OCI-LY3 (cell line): ENCODE measurements around the gene TLL2.

Experiments used
- H2AFZ ChIP-seq: fragments of 200-600, 300-600 bp; shearing (Covaris generic); 2 replicates; pipeline ENCODE4 v1.6.0; 2014; ENCODE audit warnings: antibody characterized with exemption, low read depth, low read length
- H3K27ac ChIP-seq: fragments of 200-600, 300-600 bp; sonication (generic); 2 replicates; pipeline ENCODE4 v1.5.1; 2014; ENCODE audit warnings: mild to moderate bottlenecking, low read length, moderate library complexity, mixed read lengths
- H3K27me3 ChIP-seq: fragments of 200-600, 300-600 bp; sonication (generic); 2 replicates; pipeline ENCODE4 v1.6.1; 2014; ENCODE audit warnings: low read depth, low read length, mixed read lengths
- H3K36me3 ChIP-seq: fragments of 200-600, 300-600 bp; sonication (generic); replicated peaks from 2 replicates; pipeline ENCODE3; 2014; ENCODE audit warnings: low read depth, low read length, mixed read lengths
- H3K4me1 ChIP-seq: fragments of 300-600, 200-600 bp; sonication (generic); 2 replicates; pipeline ENCODE4 v1.6.1; 2014; ENCODE audit warnings: low read length, mixed read lengths
- H3K4me2 ChIP-seq: fragments of 200-600, 300-600 bp; sonication (generic); 2 replicates; pipeline ENCODE4 v1.6.1; 2014; ENCODE audit warnings: low read length, mixed read lengths
- H3K4me3 ChIP-seq: fragments of 300-600, 200-600 bp; sonication (generic); 2 replicates; pipeline ENCODE4 v1.5.1; 2014; ENCODE audit warnings: antibody characterized with exemption, mild to moderate bottlenecking, low read length, moderate library complexity
- H3K79me2 ChIP-seq: fragments of 300-600, 200-600 bp; shearing (Covaris generic); 2 replicates; pipeline ENCODE4 v1.6.1; 2014; ENCODE audit warnings: mild to moderate bottlenecking, low read length, mixed read lengths
- H3K9ac ChIP-seq: fragments of 300-600, 200-600 bp; shearing (Covaris generic); 2 replicates; pipeline ENCODE4 v1.6.0; 2014; ENCODE audit warnings: mild to moderate bottlenecking, low read length, moderate library complexity
- H3K9me3 ChIP-seq: fragments of 200-600, 300-600 bp; shearing (Covaris generic); 2 replicates; pipeline ENCODE4 v1.6.1; 2014; ENCODE audit warnings: low read length, mixed read lengths; ENCODE audit not compliant: insufficient read depth
- H4K20me1 ChIP-seq: fragments of 200-600, 300-600 bp; sonication (generic); 2 replicates; pipeline ENCODE4 v1.6.1; 2016; ENCODE audit warnings: low read length, mixed read lengths; ENCODE audit not compliant: insufficient read depth
- CTCF ChIP-seq: fragments of 200-600, 300-600 bp; sonication (generic); IDR thresholded peaks from 2 replicates; pipeline ENCODE4 v1.5.1; 2014; ENCODE audit warnings: antibody characterized with exemption, low read length, low read depth
- EZH2phosphoT487 ChIP-seq: fragments of 200-600 bp; shearing (Covaris generic); IDR thresholded peaks from 2 replicates; pipeline ENCODE4 v1.6.1; 2018; ENCODE audit warnings: antibody characterized with exemption, mixed run types, low read depth

Gene TLL2

DNA sequence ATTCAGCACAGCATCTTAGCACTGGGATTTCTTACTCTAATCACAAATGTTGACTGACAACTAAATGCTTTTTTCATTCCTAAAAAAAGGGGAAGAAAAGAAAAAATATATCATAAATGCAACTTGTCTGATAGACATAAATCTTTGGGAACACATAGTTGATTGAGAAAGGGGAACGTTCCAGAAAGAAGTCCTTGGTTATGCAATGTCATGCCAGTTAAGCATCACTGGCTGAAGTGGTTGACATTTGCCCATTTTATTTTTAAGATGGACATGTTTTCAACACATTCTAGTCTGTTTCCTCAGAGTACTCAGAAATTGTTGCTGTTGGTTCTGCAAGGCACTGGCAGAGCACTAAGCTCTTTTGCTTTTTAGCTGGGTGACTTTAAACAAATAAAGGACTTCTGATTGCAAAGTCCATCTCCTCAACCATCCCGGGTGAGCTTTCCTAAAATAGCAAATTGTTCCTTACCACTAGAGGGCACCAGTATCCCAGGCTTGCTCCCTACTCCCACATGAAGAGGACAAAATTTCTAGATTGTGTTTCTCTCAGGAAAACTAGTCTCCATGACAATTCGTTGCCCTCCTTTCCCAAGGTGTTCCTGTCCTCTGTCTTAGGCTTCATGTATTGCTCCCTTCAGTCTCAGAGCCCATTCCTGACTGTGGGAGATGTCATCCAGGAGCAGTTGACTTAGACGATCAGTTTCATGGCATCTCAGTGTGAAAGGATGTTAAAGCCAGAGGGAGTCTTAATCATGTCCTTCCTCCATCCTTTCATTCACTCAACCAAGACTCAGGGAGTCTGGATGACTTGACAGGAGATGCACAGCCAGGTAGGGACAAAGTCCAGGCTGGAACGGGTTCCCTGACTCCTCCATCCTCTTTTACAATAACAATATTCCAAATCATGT, 178.9 kb downstream of the TLL2 start:
- no peak overlapping the region for H3K9ac ChIP-seq
- no peaks in the 10 kb centered on the region for H3K79me2 ChIP-seq
- no peak overlapping the region for H3K4me2 ChIP-seq
- no peak overlapping the region for H3K27ac ChIP-seq
- no peaks in the 10 kb centered on the region for H3K36me3 ChIP-seq
- H2AFZ ChIP-seq: no peak overlapping the region
- H4K20me1 ChIP-seq: no peaks in the 10 kb centered on the region
- TF ChIP-seq CTCF (peak; percentile 64), EZH2phosphoT487 (no peak)
- no peaks in the 10 kb centered on the region for H3K4me1 ChIP-seq
- H3K27me3 ChIP-seq: peaks cover 34% of the 10 kb centered on the region
- H3K4me3 ChIP-seq: no peak overlapping the region
- no peaks in the 10 kb centered on the region for H3K9me3 ChIP-seq

- no peak overlapping the region for H3K9ac ChIP-seq
- H3K4me2 ChIP-seq: no peak overlapping the region
- no peaks in the 10 kb centered on the region for H3K79me2 ChIP-seq
- no peak overlapping the region for H2AFZ ChIP-seq
- H3K27me3 ChIP-seq: peaks cover 44% of the 10 kb centered on the region
- no peaks in the 10 kb centered on the region for H4K20me1 ChIP-seq
- no peak overlapping the region for H3K4me3 ChIP-seq
- H3K4me1 ChIP-seq: no peaks in the 10 kb centered on the region
- no peak for TF ChIP-seq CTCF
- no peak for TF ChIP-seq EZH2phosphoT487
- H3K36me3 ChIP-seq: no peaks in the 10 kb centered on the region
- H3K9me3 ChIP-seq: no peaks in the 10 kb centered on the region
- H3K27ac ChIP-seq: no peak overlapping the region
Measured at GRCh38 chr10:96333101-96333500, 180.6 kb downstream of the TLL2 start.

DNA sequence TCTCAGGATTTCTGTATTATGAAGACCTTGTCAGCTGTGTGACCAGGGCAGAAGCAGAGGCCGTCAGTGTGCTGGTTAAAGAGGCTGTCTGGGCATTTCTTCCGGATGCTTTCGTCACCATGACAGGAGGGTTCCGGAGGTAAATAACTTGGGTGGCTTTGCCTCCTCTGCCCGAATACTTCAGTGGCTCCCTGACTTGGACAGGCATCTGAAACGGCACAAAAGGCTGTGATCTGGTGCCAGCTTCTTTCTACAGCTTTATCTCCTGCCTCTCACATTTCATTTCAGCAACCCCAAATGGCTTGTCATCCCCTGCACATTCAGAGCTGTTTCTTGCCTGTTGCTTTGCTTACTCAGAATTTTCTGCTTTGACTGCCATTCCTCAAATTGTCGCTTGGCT, 186.3 kb downstream of the TLL2 start:
- H3K4me1 ChIP-seq: peaks cover 15% of the 10 kb centered on the region
- no peak overlapping the region for H2AFZ ChIP-seq
- no peak overlapping the region for H3K9ac ChIP-seq
- H3K4me3 ChIP-seq: no peak overlapping the region
- TF ChIP-seq CTCF (no peak), EZH2phosphoT487 (no peak)
- H3K79me2 ChIP-seq: no peaks in the 10 kb centered on the region
- H3K36me3 ChIP-seq: no peaks in the 10 kb centered on the region
- no peak overlapping the region for H3K4me2 ChIP-seq
- no peaks in the 10 kb centered on the region for H3K9me3 ChIP-seq
- peaks cover 50% of the 10 kb centered on the region for H3K27me3 ChIP-seq
- no peak overlapping the region for H3K27ac ChIP-seq
- no peaks in the 10 kb centered on the region for H4K20me1 ChIP-seq

- Histone ChIP-seq H3K4me3 (no peak overlapping the region), H3K9me3 (no peaks in the 10 kb centered on the region), H3K79me2 (no peaks in the 10 kb centered on the region), H3K4me2 (peak overlapping the region; percentile 34), H3K4me1 (peaks cover 15% of the 10 kb centered on the region), H3K27me3 (peaks cover 56% of the 10 kb centered on the region), H2AFZ (no peak overlapping the region), H3K9ac (no peak overlapping the region), H3K36me3 (no peaks in the 10 kb centered on the region), H4K20me1 (no peaks in the 10 kb centered on the region), H3K27ac (no peak overlapping the region)
- no peak for TF ChIP-seq EZH2phosphoT487
- TF ChIP-seq CTCF: no peak
Measured at GRCh38 chr10:96325719-96326373, 187.9 kb downstream of the TLL2 start.
